Myometrial cell (primary cell): ENCODE measurements around the gene MPP1. TPM values are rescaled to one million over a fixed set of nuclear protein-coding genes. Genes with fewer than 3 reads are reported as not detected.

ENCODE experiments used
- total RNA-seq: library from RNA; depleted of rRNA; stranded (reverse); fragments of >200 nt; gene quantifications from 2 replicates; pipeline ENCODE4 v1.2.3, GENCODE V29; 2015

MPP1 gene
- 40.1 and 40.9 TPM in 2 replicates for total RNA-seq

DNA sequence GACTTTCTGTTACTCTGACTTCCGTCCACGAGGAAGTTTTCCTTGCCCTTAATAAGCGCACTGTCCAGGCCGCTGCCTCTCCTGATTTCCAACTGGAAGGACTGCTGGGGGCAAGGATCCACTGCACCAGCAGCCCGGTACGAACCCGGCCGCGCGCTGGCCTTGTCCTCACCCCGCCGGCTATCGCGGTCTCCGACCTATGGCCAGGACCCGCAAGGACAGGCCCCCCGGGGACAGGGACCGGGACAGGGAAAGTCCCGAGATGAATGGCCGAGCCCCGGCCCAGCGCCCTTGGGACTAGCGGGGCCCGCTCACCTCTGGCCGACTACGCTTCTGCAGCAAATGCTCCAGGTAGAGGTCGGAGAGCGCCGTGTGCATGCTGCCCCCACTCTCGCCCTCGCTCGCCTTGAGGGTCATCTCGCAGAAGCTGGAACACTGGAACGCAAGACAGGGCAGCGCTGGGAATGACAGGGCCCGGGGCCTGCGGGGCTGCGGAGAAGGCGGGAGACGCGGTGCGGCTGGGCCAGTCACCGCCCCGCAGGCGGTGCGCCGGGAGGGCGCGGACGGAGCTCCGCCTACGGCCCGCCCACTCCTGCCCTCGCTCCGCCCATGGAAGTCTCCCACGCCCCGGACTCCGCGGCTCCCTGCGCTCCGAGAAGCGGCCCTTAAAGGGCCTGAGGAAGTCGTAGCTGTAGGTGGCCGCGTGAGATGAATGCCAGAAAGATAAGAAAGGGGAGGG, at the start of gene MPP1:
Gene MPP1, minus strand, starts transcription at position 529 of the 739 bp plus-strand sequence. Its CDS starts 112 bp downstream, at position 417.

DNA sequence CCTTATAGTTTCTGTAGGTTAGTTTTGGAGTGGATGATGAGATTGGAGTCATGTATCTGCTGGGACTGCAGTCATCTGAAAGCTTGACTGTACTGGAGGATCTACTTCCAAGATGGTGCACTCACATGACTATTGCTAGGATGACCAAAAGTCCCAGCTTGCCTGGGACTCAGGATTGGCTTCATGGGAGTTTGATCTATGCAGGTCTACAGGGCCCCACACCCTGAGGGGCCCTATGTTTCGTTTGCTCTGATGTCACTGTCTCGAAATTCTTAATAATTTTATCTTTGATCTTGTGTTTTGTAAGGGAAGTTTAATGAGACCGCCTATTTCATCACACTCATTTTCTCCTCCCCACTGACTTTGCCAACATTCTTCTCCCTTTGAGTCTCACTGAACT, 29.3 kb upstream of the MPP1 start, which contains the start of gene SMIM9:
Gene SMIM9, minus strand, starts transcription at position 101 of the 400 bp plus-strand sequence. CDS start 3,806 bp downstream, outside the sequence.

DNA sequence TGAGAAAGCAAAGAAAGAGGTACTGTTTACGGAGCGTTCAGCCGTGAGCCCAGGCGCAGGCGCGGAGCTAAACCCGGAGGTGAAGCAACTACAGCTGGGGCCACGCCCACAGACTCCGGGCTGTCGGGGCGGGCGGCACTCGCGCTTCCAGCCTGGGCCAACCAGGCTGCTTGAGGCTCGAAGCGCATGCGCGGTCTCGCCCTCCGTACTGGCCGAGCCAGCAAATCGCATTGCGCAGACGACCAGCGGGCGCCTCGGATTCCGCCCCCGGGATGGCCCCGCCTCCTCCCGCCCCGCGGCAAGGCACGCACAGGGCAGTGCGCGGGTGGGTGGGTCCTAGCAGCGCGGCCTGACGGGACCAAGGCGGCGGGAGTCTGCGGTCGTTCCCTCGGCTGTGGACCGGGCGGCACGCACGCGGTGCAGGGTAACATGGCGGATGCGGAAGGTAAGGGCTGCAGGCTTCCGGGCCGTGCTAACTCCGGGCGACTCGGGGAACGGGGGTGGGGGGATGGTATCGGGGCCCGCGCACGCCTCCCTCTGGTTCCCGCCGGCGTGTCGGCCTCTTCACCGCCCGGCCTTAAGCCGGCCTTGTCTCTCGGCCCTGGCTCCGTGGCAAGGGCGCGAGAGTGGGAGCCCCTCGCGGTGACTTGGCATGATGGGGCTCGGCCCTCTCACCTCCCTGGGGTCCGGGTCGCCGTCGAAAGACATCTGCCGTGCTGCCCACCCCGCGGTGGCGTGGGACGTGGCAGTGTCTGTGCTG, 42.6 kb downstream of the MPP1 start, which contains the start of gene DKC1:
Gene DKC1, plus strand, starts transcription at position 328 of the 760 bp plus-strand sequence. Its CDS starts 102 bp downstream, at position 430.

DNA sequence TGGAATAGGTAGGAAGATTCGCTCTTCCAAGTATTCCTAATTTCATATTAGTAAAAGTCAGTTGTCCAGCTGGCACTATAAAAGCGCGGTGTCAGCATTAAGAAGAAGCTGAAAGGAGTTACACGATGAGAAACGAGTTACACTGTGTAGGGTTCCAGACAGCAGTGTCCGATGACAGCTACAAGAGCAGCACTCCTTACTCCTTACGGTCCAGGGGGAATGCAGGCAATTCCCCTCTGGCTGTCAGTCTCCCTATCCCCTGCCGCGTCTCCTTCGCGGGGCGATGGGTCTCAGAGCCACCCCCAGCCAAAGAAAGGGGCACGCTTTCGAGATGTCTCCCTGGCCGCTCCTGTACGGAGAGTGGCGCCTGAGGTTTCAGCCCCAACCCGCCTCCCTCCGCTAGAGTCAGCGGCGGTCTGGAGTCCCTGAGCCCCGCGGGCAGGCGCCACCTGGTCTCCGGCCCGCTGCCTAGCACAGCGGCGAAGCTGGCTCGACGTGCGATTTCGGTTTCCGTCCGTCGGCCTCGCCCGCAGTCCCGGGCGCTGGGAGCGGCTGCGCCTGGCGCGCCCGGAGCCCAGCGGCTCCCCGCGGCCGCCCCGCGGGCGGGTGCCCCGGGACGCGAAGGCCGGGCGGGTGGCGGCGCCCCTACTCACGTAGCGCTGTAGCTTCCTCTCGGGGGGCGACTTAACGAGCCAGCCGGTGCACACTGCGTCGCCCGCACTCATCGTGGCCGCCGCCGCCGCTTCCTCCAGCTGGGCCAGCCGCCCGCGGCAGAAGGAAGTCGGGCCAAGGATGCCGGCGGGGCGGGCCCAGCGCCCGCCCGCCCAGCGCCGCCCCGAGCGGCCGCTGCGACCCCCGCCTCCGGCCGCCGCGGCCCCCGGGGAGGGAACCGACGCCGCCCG, 54.7 kb downstream of the MPP1 start, which contains the start of gene GAB3:
Gene GAB3, minus strand, starts transcription at position 777 of the 902 bp plus-strand sequence. Its CDS starts 52 bp downstream, at position 725.

Other genes starting within 250 kb of the MPP1 start
- not detected in 2 replicates for gene CTAG1A, start 220.4 kb downstream of the MPP1 start, total RNA-seq
- gene CTAG1B, start 186.2 kb downstream of the MPP1 start, total RNA-seq: not detected in 2 replicates
- not detected in 2 replicates for gene CTAG2, start 151.9 kb downstream of the MPP1 start, total RNA-seq
- 0.58 and 0.89 TPM in 2 replicates for gene GAB3, start 54.4 kb downstream of the MPP1 start, total RNA-seq
- 18.2 and 25.7 TPM in 2 replicates for gene DKC1, start 42.6 kb downstream of the MPP1 start, total RNA-seq
- not detected in 2 replicates for gene SMIM9, start 29.2 kb upstream of the MPP1 start, total RNA-seq
- 8.4 and 9.7 TPM in 2 replicates for gene F8A1, start 80.9 kb upstream of the MPP1 start, total RNA-seq
- gene F8, start 217.2 kb upstream of the MPP1 start, total RNA-seq: 0.86 and 2.3 TPM in 2 replicates
- gene FUNDC2, start 221.4 kb upstream of the MPP1 start, total RNA-seq: 55.6 and 70.4 TPM in 2 replicates